RKO (cell line): ENCODE data around the gene RGCC.
"Not testable (repeated sequence)": the region's sequence is repeated elsewhere in the genome, so short reads cannot be mapped to it uniquely, and the experiment has no call there.

ENCODE experiments used
- DNase-seq: peaks from one replicate; pipeline ENCODE4 v3.0.0-alpha.2; 2016; ENCODE audit warnings: low spot score

Gene RGCC

GRCh38 chr13:41491436-41491835, 34.1 kb downstream of the RGCC start:
- DNase-seq, result no peak

GRCh38 chr13:41492432-41493260, 35.3 kb downstream of the RGCC start:
- no peak for DNase-seq

- no peak for DNase-seq
These were observed 36.9 kb downstream of the RGCC start for GRCh38 chr13:41494202-41494601.

- DNase-seq, result no peak
These were observed 37.7 kb downstream of the RGCC start for GRCh38 chr13:41495044-41495443.

GRCh38 chr13:41496420-41497234, 39.3 kb downstream of the RGCC start:
- DNase-seq, result no peak

GRCh38 chr13:41497436-41497835, 40.1 kb downstream of the RGCC start:
- no peak for DNase-seq

- no peak for DNase-seq
These were observed 42.1 kb downstream of the RGCC start for GRCh38 chr13:41499452-41499851.

GRCh38 chr13:41500511-41500910, 43.2 kb downstream of the RGCC start:
- no peak for DNase-seq

- DNase-seq, result no peak
These were observed 43.9 kb downstream of the RGCC start for GRCh38 chr13:41501281-41501680.

- no peak for DNase-seq
These were observed 44.7 kb downstream of the RGCC start for GRCh38 chr13:41502031-41502430.

GRCh38 chr13:41502673-41503072, 45.3 kb downstream of the RGCC start:
- no peak for DNase-seq

GRCh38 chr13:41503356-41503755, 46.0 kb downstream of the RGCC start:
- DNase-seq, result no peak

- not testable (repeated sequence) for DNase-seq
These were observed 47.3 kb downstream of the RGCC start for GRCh38 chr13:41504657-41505056.

- DNase-seq, result peak; percentile 29
These were observed 48.0 kb downstream of the RGCC start for GRCh38 chr13:41505209-41505835.

- DNase-seq, result no peak
These were observed 49.0 kb downstream of the RGCC start for GRCh38 chr13:41506312-41506711.

- no peak for DNase-seq
These were observed 52.6 kb downstream of the RGCC start for GRCh38 chr13:41509971-41510370.

- no peak for DNase-seq
These were observed 54.5 kb downstream of the RGCC start for GRCh38 chr13:41511827-41512226.

GRCh38 chr13:41512441-41512840, 55.1 kb downstream of the RGCC start:
- no peak for DNase-seq

GRCh38 chr13:41513600-41513999, 56.2 kb downstream of the RGCC start:
- no peak for DNase-seq

GRCh38 chr13:41514853-41515395, 57.6 kb downstream of the RGCC start:
- DNase-seq, result no peak

- DNase-seq, result no peak
These were observed 58.3 kb downstream of the RGCC start for GRCh38 chr13:41515491-41516139.

GRCh38 chr13:41516166-41516565, 58.8 kb downstream of the RGCC start:
- no peak for DNase-seq
